Colon (tissue), 2 donors: Measurements from ENCODE around the gene PSMC1.

Experiments
- FAIRE-seq: peaks from 2 replicates; lab custom pipeline; 2012; peaks lifted over from hg19 to GRCh38; lab: Jason Lieb, UNC
- donor health status: control.
- donor health status: control.

The PSMC1 gene

DNA sequence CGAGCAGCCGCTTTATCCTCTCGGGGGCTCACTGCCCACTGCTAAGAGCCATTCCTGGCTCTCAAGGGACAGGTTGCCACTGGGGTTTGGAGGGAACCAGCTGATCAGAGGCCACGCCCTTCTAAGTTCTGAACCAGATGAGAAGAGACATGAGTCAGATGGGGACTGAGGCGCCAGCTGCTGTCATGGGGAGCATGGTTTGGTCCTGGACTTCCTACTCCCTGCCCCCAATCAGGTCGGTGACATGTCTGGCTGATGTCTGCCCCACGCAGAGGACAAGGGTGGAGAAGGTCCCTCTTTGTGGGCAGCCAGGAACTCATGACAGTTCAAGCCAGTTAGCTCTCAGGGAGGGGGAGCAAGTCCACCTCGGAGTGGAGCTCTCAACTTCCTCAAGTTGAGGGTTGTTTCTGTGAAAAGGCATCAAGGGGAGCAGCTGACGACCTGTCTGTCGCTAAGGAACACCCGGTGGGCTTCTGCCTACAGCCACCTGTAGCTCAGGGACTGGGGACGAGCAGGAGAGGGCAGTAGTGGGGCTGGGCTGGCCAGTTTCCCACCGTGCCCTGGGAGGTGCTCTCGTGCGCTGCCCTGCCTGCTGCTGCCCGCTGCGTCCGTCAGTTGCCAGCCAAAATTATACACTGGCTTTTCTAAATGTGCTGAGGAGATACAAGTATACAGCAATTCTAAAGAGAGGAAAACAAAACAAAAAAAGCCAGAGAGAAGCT, 20.5 kb downstream of the PSMC1 start:
- FAIRE-seq: no peak

DNA sequence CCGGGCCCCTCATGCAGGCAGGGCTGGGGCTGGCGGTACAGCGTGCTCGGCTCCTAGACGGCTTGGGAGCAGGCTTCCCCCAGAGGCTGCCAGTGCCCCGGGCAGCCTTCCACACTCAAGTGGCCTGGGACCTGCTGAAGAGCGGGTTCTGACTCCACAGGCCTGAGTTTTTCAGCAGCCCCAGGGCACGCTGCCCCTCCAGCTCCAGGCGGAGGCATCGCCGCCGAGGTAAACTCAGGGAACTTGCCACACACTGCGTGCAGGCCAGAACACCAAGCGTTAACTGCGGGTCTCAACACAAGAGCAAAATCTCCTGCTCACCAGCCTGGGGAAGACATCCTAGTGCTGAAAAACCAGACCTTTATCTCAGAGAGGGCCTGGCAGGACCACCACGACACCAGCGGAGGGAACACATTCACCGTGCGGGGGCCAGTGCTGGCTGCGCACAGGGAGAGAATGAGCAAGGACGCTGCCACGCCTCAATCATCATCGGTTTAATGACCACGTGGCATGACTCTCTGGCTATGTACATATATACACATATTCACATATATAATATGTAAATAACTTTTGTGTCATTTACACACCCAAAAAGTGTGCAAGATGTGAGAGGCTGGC, 21.3 kb downstream of the PSMC1 start:
- no peak for FAIRE-seq

DNA sequence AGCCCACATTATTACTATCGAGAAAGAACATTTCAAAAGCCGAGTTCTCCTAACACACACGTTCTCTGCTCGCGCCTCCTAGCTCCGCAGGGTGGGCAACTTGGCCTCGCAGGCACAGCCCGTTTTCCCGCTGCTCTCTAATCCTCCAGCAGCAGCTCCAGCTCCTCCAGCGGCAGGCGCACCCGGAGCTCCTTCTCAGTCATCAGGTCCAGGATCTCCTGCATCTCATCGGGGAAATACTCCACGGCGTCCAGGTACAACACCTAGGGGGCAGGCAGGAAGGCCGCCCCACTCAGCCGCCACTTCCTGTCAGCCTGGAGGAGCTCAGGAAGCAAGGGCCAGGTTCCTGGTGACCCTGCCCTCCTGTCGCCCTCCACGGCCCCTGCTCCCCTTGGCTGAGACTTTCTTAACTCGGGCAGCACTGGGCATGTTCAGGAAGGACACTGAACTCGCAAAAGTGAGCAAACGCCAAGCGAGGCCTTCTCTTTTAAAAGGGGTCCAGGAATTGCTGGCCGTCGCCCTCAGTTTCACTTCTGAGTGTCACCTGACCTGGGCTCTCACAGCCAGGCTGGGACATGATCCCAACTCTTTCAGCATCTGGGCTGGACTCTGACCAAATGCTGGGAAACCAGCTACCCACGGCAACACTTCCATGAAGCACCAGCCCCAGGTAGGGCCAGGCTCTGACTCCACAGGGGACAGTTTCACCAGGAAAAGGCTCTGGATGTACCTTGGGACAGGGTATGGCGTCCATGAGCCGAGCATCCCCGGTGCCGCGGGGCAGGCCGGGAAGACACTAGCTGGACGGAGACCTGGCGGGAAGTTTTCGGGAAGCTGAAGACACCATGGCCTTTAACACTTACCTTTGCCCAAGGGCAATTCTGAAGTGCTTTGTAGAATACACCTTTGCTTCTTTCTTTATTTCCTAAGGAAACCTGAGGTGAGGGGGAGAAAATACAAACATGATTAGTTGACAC, 22.1 kb downstream of the PSMC1 start:
- FAIRE-seq: no peak

DNA sequence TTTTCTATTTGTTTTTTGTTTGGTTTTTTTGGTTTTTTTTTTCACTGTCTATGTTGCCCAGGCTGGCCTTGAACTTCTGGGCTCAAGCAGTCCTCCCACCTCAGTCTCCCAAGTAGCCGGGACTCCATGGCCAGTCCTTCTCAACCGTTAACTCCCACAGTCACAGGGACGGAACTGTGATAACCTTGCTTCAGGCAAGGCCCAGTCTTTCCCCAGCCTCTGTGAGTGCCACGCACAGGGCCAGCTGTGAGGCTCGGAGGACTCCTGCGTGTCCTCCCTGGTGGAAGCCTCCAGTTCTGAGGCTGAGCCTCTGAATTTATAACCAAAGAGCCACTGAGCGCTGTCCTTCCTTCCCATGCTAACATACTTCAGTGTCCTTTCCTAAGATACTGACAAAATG, 23.7 kb downstream of the PSMC1 start:
- FAIRE-seq: no peak

DNA sequence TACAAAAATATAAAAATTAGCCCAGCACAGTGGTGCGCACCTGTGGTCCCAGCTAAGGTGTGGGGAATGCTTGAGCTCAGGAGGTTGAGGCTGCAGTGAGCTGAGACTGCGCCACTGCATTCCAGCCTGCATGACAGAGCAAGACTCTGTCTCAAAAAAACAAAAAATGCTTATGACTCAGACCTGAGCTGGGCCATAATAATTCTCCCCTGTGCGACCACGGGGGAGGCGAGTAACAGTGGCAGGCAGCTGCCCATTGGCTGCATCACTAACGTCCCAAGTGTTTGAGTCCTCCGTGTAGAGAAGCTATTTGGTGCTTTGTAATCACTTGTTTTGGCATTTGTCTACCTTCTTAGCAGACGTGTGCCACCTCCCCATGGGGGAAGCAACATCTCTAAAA, 24.9 kb downstream of the PSMC1 start:
- no peak for FAIRE-seq

DNA sequence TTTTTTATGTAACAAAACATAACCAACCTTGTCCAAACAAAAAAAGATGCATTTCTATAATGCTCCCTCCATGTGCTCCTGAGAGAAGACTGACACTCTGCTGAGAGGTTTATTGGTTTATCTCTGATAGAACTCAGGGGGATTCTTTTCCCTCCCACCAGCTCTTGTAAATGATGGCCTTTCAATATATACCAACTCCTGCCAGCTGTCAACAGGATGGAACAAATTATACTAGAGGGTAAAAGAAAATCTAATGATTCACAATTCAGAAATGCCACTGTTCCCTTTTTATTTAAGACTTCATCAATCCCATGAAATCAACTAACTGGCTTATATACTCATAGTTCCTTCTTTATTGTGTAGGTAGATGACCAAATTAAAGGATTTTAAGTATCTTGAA, 25.4 kb downstream of the PSMC1 start:
- FAIRE-seq: no peak

DNA sequence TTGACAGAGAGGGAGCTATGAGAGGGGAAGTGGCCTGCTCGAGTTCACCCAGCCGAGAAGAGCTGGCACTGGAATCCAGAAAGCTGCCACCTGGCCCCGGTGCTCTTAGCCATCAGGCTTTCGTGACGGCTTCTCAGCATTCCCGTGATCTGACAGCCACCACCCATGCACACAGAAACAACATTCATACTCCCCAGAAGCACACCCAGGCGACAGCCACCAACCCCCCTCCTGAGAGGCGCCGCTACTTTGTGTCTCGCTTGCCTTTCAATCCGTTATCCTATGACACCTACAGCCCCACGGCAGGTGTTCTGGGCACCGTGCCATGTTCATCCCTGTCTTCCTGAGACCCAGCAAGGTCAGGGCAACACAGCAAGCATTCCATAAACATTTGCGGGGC, 31.4 kb downstream of the PSMC1 start:
- FAIRE-seq: no peak

DNA sequence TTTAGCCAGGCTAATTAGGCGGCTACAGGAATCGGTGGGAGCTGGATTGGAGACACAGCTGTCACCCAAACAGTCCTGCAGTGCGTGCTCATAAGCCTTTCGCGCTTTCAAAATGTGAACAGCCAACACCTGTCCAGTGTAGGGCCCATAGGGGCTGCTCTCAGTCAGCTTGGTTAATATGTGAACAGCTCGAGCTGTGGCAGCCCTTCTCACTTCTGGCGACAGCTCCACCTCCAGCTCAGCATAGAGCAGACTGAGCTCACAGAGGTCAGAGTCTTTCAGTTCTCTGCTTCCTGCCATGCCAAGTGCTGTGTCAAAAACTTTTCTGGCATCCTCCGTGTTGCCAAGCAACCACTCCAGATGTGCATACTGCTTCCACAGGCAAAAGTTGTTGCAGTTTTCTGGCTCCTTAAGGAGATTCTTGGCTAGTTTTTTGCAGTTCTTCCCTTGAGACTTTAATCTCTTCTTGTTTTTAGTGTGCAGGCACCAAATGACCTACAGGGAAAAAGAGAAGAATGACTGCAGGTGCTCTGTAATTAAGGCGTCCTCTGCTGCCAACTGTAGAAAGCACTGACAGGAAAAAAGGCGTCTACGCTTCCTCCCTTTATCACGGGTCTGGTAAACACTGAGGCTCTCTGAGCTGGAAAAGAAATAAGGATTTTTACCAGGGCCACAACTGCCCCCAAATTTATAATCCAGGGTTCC, 32.5 kb downstream of the PSMC1 start:
- no peak for FAIRE-seq

DNA sequence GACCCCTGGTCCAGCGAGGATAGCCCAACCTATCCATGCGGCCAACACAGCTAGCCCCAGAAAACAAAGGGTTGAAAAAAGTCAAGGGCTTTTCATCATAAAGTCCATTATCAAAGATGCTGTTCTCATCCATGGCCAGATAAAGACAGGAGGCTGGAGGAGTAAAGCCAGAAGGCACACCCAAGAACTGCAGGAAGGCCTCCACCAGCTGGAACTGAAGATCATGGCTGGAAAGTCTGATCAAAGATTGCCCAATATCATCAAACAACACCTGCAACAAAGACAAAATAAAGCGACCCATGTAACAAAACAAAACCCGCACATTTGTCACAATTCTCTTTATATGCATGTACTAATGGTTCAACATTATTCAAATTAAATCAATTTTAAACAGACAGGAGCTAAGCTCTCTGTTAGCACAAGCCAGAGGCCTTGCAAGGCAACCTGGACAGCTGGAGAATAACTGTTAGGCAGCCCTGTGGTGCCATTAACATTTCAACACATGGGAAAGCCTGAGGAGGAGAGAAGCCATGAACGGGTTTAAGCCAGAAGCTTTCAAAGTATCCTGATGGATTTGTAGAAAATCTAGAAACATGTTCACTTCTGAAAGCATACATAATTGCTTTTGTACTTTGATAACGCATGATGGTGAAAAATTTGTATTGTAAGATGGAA, 34.1 kb downstream of the PSMC1 start:
- FAIRE-seq: no peak

DNA sequence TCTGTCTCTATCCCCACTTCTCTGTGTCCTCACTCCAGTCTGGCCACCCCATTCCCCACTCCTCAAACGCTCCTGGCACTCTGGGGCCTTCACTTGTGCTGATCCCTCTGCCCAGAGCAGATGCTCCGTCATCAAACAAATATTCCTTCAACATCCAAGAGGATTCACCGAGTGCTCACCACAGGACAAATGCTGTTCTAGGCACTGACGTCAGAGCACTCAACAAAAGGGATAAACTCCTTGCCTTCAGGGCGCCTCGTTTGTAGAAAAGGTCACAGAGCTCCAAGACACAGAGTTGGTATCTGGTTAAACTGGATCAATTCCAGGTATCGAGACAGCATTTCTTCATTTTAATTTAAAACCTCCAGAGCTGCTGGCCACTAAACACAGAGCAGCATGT, 35.3 kb downstream of the PSMC1 start:
- no peak for FAIRE-seq

DNA sequence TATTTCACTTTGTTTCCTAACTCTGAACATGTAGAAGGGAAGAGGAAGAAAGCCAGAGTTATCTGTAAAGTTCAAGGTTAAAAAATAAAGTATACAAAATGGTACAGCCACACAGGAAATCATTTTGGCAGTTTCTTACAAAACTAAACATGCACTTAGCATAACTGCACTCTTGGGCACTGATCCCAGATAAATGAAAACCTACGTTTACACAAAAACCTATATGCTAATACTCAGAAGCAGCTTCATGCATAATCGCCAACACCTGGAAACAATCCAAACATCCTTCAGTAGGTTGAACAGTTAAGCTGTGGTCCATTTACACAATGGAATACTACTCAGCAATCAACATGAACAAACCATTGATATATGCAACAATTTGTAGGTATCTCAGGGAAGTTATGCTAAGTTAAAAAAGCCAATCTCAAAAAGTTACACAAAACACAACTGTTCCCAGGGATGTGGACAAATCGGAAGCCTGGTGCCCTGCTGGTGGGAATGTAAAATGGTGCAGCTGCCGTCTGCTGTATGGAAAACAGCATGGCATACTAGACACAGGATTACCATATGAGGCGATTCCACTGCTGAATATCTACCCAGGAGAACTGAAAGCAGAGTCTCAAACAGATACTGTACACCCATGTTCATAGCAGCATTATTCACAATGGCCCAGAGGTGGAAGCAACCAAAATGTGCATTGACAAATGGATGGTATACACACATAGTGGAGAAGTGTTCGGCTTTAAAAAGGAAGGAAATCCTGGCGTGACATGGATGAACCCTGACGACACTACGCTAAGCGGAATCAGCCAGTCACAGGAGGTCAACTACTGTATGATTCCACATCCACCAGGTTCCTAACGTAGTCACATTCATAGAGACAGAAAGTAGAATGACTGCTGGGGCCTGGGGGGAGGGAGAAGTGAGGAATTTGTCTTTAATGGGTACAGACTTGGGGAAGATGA, 37.7 kb downstream of the PSMC1 start:
- FAIRE-seq: no peak

DNA sequence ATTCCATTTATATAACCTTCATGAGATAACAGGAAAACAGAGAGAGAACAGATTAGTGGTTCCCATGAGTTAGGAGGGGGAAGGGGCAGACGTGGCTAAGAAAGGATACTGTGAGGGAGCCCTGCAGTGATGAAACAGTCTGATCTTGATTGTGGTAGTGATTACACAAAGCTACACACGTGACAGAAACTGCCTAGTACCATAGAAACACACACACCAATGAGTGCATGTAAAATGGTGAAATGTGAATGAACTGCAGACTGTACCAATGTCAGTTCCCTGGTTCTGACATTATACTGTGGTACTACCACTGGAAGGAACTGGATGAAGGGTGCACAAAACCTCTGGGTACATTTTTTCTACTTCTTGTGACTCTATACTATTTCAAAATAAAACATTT, 38.5 kb downstream of the PSMC1 start:
- FAIRE-seq: no peak

DNA sequence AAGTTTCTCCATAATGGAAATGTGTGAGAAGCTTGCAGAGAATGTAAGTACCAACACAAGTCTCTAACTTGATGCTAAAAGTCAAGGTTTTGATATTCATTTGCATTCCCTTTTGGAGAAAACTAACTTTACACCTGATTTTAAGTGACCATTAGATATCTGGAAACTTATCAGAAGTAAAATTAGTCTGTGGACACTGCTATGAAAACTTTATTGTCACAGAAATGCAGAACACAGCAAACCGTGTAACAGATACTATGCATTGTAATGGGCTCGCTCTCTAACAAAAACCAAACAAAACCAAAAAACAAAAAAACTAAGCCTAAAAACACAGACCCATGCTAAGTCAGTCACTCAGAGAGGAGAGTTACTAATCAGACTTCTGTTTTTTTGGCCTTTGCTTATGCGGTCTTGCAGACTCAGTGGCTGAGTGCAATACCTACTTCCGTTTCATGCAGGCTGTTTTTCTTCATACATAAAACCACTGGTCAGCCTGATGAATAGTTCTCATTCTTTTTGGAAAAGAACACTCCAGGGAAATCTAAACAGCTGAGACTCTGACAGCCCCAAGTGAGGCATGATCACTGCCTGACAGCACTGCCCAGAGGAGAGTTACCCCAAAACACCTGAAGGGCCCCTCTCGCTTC, 39.6 kb downstream of the PSMC1 start:
- no peak for FAIRE-seq

DNA sequence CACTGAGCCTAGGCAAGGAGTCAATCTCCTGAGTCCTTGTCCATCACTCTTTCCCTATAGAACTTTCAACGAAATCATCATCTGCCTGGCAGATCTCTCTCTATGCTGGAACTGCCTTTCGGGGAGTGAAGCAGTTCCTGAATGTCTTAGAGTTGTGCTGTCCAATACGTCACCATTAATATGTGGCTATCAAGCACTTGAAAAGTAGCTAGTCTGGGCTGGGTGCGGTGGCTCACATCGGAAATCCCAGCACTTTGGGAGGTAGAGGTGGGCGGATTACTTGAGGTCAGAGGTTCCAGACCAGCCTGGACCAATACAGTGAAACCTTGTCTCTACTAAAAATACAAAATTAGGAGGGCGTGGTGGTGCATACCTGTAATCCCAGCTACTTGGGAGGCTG, 40.3 kb downstream of the PSMC1 start:
- FAIRE-seq: no peak

DNA sequence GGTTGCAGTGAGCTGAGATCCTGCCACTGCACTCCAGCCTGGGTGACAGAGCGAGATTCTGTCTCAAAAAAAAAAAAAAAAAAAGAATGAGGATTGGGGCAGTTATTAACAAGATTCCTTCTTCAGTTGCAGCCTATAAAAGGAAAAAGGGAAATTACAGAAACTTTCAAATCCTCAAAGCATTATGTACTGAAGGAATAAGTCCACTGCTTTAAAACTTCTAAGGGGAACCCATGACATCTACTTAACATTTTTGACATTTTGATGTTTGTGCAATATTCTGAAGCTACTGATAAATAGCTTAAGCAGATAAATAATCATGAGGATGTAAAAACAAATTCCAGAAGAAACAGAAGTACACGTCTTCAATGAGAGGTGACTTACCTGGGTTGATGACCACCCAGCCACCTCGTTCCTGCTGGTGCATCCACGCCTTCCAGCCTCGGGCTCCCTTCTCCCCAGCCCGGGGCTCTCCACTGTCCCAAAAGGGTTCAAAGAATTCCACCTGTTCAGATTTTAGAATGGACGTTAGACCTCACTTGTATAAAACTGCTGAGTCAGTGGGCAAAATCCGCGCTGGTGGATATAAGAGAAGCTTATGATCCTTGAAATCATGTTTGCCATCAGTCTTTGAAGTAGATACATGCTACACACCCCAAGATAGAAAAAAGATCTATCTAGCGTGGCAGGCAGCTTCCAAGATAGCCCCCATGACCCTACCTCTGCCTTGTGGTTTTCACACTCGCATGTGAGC, 41.7 kb downstream of the PSMC1 start:
- FAIRE-seq: no peak

DNA sequence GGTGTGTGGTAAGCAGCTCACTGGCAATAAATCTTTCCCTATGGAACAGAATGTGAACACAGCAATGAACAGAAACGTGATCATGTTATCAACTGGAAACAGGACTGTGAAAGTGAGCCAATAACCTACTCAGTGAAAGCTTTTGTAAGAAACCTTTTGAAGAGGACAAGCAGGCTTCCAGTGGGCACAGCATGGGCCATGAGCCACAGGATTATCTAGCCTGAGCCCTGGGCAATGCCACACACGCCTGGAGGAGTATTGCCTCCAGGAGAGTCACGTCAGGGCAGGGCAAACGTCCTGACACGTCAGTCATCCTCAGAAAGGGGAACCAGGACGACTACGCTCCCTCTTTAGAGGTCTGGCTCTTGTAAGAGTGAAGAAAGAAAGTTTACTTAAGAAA, 43.1 kb downstream of the PSMC1 start:
- FAIRE-seq: no peak

DNA sequence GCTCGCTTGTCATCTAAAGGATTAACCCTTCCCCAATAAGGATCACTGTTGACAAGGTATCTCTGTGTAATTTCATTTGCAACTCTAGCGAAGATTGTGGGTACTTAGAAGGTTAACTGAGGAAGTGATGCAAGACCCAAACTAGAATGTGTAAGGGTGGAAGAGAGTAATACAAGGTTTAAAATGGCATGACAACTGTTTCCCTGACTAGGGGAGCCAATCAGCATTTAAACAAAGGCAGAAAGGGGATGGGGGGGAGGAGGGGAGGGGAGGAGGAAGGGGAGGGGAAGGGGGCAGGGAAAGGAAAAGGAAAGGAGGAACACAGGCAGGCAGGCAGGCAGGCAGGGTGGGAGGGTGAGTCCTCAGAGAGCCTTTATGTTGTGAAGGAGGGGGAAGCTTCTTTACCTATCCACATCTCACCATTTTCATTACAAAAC, 44.3 kb downstream of the PSMC1 start:
- FAIRE-seq: no peak

DNA sequence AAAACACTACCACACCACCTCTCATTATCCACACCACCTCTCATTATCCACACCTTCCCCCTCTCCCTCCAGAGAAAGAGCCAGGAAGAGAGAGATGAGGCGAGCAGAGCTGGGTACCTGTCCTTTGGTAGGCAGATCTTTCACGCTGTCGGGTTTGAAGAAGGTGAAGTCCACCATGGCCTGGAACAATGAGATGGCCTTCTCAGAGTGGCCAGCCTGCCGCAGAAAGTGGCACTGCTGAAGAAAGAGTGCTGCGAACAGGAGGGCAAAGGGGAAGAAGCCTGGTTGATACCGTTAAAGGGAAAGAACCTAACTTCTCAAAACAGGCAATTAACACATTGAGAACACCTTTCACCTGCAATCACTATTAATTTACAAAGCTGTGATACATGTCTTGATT, 44.8 kb downstream of the PSMC1 start:
- FAIRE-seq: no peak

DNA sequence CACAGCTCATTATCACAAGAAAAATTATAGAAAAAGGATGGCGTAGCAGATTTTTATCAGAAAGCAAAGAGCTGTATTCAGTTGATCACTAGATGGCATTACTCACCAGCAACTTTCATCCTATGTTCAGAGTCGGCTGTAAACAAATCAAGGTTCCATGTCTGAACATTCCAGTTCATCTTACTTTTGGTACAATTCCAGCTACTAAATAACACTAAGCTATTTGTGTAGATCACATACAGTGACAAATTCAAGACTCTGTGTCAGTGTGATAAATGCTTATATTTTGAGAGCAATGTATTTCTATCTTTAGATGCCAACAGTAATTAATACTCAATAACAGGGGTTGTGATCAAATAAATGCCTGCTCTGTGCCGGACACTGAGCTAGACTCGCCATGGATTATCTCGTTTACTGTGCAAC, 45.3 kb downstream of the PSMC1 start:
- no peak for FAIRE-seq
